ENCODE measurements around the gene HK3. TPM values are rescaled to one million over a fixed set of nuclear protein-coding genes. Genes with fewer than 3 reads are reported as not detected.

HK3 gene
- total and polyA plus RNA-seq, 12 donors: 0.44 to 102 (median 15.2) TPM

DNA sequence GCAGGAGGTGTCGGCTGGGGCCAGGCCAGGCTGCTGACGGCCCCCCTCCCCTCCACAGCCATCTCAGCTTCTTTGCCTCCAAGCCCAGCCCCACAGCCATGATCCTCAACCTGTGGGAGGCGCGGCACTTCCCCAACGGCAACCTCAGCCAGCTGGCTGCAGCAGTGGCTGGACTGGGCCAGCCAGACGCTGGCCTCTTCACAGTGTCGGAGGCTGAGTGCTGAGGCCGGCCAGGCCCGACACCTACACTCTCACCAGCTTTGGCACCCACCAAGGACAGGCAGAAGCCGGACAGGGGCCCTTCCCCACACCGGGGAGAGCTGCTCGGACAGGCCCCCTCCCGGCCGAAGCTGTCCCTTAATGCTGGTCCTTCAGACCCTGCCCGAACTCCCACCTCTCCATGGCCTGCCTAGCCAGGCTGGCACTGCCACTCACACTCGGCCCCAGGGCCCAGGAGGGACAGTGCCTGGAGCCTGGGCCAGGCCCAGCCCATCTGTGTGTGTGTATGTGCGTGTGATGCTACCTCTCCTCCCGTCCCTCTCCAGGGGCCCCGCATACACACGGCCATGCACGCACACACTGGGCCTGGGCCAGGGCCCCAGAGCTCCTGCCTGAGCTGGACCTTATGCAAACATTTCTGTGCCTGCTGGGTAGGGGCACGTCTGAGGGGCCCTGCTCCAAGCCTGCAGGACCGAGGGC lies 19.3 kb downstream of the HK3 start:
- WGBS, 4 donors: 75 to 81% (median 79%) methylated on average over 7 to 23 of the region's 23 CpGs
- H3K27ac ChIP-seq: no peak overlapping the region
- no peak for DNase-seq
- no peaks in the 10 kb centered on the region for H3K9me3 ChIP-seq (replicated peaks in 1 of 3)
- H3K36me3 ChIP-seq (replicated peaks in 1 of 2): no peaks in the 10 kb centered on the region
- no peak for TF ChIP-seq POLR2A (IDR thresholded peaks at IDR 0.05)
- TF ChIP-seq, protein P1, sequence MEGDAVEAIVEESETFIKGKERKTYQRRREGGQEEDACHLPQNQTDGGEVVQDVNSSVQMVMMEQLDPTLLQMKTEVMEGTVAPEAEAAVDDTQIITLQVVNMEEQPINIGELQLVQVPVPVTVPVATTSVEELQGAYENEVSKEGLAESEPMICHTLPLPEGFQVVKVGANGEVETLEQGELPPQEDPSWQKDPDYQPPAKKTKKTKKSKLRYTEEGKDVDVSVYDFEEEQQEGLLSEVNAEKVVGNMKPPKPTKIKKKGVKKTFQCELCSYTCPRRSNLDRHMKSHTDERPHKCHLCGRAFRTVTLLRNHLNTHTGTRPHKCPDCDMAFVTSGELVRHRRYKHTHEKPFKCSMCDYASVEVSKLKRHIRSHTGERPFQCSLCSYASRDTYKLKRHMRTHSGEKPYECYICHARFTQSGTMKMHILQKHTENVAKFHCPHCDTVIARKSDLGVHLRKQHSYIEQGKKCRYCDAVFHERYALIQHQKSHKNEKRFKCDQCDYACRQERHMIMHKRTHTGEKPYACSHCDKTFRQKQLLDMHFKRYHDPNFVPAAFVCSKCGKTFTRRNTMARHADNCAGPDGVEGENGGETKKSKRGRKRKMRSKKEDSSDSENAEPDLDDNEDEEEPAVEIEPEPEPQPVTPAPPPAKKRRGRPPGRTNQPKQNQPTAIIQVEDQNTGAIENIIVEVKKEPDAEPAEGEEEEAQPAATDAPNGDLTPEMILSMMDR (IDR thresholded peaks at IDR 0.05): no peak
- intact Hi-C loops (cut with DNase I): no loop called here
- peaks cover 4% of the 10 kb centered on the region for H3K27me3 ChIP-seq
- H3K4me1 ChIP-seq (replicated peaks in 1 of 2): no peaks in the 10 kb centered on the region
- no peak overlapping the region for H3K4me3 ChIP-seq

DNA sequence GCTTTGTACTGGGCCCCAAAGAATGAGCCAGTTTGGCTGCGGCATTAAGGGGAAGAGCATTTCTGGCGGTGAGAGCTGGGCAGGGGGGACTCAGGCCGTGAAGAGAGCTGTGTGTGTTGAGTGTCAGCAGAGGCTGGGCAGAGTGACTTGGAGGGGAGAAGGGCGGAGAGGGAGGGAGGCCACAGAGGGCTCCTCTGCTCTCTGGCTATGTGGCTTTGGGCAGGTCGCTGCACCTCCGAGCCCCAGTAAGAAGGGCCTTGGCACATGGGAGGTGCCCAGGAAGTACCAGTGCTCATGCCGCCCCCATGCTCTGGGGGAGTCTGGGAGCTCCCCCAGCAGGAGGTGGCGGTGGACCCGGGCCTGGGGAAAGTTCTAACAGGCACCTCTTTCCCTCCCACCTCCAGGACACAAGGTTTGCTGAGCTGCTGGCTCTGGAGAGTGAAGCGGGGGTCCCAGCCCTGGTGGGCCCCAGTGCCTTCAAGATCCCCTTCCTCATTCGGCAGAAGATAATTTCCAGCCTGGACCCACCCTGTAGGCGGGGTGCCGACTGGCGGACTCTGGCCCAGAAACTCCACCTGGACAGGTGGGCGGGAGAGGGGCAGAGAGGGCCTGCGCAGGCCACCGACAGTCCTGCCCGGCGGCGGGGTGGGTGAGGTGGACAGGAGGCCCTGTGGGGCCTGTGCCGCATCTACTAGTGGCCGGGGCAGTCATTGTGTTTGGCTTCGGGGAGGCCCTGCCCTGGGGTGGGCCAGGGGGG lies 20.1 kb downstream of the HK3 start:
- no peak overlapping the region for H3K4me3 ChIP-seq

DNA sequence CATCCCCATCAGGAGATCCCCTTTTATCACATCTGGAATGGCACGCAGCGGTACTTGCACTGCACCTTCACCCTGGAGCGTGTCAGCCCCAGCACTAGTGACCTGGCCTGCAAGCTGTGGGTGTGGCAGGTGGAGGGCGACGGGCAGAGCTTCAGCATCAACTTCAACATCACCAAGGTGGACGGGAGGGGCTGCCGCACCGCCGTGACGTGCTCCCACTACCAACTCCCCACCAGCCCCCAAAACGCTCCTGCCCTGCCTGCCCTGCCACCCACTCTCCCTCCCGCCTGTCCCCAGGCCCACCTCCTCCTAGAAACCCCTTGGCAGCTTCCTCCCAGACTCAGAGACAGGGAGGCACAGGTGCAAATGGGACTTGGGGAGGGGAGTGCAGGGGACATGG lies 20.7 kb downstream of the HK3 start:
- no peaks in the 10 kb centered on the region for H3K9me3 ChIP-seq (replicated peaks in 1 of 3)
- H3K4me1 ChIP-seq (replicated peaks in 1 of 2): no peaks in the 10 kb centered on the region
- 86 to 97% (median 90%) methylated on average over 2 to 12 of the region's 12 CpGs for WGBS, 4 donors
- H3K4me3 ChIP-seq: no peak overlapping the region
- no peak overlapping the region for H3K27ac ChIP-seq
- peaks cover 4% of the 10 kb centered on the region for H3K27me3 ChIP-seq
- TF ChIP-seq POLR2A (IDR thresholded peaks at IDR 0.05): no peak
- TF ChIP-seq, protein P1 (IDR thresholded peaks at IDR 0.05): no peak
- H3K36me3 ChIP-seq (replicated peaks in 1 of 2): no peaks in the 10 kb centered on the region
- intact Hi-C loops (cut with DNase I): no loop called here
- DNase-seq: no peak

More for the DNA sequence above, 20.1 kb downstream of the HK3 start:
- no peaks in the 10 kb centered on the region for H3K4me1 ChIP-seq (replicated peaks in 1 of 2)
- intact Hi-C loops (cut with DNase I): no loop called here
- TF ChIP-seq, protein P1 (IDR thresholded peaks at IDR 0.05): no peak
- TF ChIP-seq POLR2A (IDR thresholded peaks at IDR 0.05): no peak
- H3K27me3 ChIP-seq: peaks cover 4% of the 10 kb centered on the region
- no peaks in the 10 kb centered on the region for H3K36me3 ChIP-seq (replicated peaks in 1 of 2)
- no peak for DNase-seq
- WGBS, 4 donors: 75 to 88% (median 82%) methylated on average over 14 to 23 of the region's 23 CpGs
- H3K27ac ChIP-seq: no peak overlapping the region
- H3K9me3 ChIP-seq (replicated peaks in 1 of 3): no peaks in the 10 kb centered on the region

DNA sequence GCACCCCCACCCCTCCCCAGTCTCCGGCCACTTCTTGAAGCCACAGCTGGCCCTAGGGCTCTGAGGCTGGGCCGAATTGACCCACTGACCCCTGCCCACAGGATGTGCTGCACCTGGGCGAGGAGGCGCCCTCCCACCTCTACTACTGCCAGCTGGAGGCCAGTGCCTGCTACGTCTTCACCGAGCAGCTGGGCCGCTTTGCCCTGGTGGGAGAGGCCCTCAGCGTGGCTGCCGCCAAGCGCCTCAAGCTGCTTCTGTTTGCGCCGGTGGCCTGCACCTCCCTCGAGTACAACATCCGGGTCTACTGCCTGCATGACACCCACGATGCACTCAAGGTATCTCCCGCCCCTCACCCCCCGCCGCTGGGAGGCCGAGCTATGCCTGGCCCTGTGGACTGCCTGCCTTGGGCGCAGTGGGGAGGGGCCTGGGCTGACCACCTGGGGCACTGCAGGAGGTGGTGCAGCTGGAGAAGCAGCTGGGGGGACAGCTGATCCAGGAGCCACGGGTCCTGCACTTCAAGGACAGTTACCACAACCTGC lies 21.3 kb downstream of the HK3 start:
- Histone ChIP-seq H3K4me1 (replicated peaks in 1 of 2) (no peaks in the 10 kb centered on the region), H3K4me3 (no peak overlapping the region), H3K9me3 (replicated peaks in 1 of 3) (no peaks in the 10 kb centered on the region), H3K27ac (no peak overlapping the region), H3K27me3 (peaks cover 4% of the 10 kb centered on the region), H3K36me3 (replicated peaks in 1 of 2) (no peaks in the 10 kb centered on the region)
- intact Hi-C loops (cut with DNase I): no loop called here
- no peak for DNase-seq
- TF ChIP-seq POLR2A (IDR thresholded peaks at IDR 0.05): no peak
- TF ChIP-seq, protein P1 (IDR thresholded peaks at IDR 0.05): no peak
- WGBS, 4 donors: 72 to 78% (median 76%) methylated on average over 11 to 21 of the region's 21 CpGs; no CpG with 5 or more reads in 1 of the 4 donors
